ENCODE measurements around the gene TRPM2. TPM values are rescaled to one million over a fixed set of nuclear protein-coding genes. Genes with fewer than 3 reads are reported as not detected.

The TRPM2 gene
- total RNA-seq, 4 donors from 2014 or later: 2.9 to 7.0 (median 6.1) TPM

DNA sequence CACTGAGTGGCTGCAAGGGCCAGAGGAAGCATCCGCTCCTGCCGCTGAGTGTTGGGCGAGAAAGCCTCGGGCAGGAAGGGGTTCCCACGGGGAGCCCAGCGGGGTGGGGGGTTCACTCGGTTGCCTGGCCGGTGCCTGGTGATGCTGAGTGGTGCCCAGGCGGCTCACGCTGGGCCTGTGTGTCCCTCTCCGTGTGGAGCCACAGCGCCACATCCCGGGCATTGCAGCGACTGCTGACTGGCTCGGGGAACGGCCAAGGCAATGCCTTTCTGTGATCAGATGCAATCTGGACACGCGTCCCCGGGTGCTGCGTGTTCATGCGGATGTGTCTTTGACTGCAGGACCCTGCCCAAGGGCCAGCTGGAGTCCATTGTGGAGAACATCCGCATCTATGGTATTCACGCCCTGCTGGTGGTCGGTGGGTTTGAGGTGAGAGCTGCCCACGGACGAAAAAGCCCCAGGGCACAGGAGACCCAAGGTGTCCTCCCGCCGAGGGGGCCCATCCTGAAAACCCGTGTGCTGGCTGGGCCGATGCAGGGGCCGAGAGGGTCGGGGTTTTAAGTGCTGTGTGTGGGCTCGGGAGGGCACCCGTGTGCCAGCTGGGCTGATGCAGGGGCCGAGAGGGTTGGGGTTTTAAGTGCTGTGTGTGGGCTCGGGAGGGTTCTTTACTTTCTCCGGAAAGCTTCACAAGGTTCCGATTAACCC, 30.6 kb upstream of the TRPM2 start:
- TF ChIP-seq, protein P1, sequence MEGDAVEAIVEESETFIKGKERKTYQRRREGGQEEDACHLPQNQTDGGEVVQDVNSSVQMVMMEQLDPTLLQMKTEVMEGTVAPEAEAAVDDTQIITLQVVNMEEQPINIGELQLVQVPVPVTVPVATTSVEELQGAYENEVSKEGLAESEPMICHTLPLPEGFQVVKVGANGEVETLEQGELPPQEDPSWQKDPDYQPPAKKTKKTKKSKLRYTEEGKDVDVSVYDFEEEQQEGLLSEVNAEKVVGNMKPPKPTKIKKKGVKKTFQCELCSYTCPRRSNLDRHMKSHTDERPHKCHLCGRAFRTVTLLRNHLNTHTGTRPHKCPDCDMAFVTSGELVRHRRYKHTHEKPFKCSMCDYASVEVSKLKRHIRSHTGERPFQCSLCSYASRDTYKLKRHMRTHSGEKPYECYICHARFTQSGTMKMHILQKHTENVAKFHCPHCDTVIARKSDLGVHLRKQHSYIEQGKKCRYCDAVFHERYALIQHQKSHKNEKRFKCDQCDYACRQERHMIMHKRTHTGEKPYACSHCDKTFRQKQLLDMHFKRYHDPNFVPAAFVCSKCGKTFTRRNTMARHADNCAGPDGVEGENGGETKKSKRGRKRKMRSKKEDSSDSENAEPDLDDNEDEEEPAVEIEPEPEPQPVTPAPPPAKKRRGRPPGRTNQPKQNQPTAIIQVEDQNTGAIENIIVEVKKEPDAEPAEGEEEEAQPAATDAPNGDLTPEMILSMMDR (IDR thresholded peaks at IDR 0.05; ENCODE audit: low read depth): no peak

DNA sequence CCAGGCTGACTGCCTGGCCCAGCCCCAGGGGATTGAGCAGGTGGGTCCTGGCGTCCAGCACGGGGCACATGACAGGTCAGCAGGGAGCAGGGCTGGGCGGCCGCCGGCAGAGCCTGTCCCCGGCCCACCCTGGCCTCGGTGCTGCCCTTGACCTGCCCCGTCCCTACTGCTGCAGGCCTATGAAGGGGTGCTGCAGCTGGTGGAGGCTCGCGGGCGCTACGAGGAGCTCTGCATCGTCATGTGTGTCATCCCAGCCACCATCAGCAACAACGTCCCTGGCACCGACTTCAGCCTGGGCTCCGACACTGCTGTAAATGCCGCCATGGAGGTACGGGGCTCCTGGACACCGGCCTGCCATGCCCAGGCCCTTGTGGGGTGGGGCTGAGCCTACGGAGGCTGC, 29.8 kb upstream of the TRPM2 start:
- TF ChIP-seq, protein P1 (IDR thresholded peaks at IDR 0.05; ENCODE audit: low read depth): no peak

DNA sequence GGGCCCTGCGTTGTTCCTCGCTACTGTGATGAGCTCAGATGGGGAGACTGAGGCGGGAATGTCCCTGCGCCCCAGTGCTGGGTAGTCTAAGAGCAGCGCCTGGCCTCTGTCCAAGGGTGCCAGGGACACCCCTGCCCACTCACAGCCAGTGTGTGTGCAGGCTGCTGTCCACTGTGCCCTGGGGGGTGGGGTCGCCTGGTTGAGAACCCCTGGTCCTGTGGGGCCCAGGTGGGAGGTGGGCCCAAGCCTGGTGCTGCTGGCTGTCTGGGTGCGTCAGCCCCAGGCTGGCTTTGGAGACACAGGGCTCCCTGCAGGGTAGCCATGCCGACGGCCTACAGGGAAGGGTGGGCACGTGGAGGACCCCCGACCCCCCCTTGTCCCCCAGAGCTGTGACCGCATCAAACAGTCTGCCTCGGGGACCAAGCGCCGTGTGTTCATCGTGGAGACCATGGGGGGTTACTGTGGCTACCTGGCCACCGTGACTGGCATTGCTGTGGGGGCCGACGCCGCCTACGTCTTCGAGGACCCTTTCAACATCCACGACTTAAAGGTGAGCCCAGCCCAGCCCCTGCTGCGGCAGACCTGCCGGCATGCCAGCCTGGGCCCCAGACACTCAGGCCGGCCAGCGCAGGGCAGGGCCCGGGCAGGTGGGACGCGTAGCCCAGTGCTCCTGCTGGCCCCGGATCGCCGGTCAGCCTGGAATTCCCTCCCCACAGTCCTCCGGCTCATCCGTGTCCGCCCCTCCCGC, 29.1 kb upstream of the TRPM2 start:
- TF ChIP-seq, protein P1 (IDR thresholded peaks at IDR 0.05; ENCODE audit: low read depth): no peak

DNA sequence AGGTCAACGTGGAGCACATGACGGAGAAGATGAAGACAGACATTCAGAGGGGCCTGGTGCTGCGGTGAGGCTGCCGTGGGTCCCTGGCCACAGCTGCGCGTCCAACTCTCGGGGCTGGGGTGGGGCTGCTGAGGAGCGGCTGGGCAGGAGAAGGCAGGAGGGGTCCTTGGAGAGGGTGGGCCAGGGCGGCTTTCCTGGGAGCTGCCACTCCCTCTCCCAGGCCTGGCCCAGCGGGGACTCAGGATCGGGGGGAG, 28.6 kb upstream of the TRPM2 start:
- TF ChIP-seq, protein P1 (IDR thresholded peaks at IDR 0.05; ENCODE audit: low read depth): no peak

DNA sequence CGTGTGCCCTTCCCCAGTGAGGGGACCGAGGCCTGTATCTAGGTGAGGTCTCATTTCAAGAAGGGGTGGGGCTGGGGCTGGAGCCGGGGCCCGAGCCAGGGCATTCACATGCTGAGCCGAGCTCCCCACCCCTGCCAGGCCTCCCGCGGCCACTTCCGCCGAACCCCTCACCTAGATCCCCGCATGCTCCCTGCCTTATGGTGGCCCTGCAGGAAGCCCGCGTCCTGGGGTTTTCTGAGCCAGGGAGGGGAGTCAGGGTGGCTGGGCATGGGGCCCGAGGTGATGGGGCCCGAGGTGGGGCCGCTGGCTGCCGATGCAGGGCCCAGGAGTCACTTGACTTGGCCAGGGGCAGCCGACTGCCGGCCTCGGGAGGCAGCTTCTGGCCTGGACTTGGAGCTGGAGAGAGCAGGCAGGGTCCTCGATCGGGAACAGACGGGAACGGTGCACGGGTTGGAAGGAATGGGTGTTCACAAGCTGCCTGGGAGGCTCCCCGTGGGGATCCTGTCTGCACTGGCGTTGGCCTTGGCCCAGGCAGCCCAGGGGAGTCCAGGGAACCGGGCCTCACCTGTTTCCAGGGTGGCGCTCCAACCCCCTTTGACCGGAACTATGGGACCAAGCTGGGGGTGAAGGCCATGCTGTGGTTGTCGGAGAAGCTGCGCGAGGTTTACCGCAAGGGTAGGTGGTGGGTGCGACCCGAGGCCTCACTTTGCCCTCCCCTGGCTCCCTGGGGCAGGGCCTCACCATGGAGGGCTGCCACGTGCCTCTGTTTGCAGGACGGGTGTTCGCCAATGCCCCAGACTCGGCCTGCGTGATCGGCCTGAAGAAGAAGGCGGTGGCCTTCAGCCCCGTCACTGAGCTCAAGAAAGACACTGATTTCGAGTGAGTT, 27.8 kb upstream of the TRPM2 start:
- TF ChIP-seq, protein P1 (IDR thresholded peaks at IDR 0.05; ENCODE audit: low read depth): no peak

DNA sequence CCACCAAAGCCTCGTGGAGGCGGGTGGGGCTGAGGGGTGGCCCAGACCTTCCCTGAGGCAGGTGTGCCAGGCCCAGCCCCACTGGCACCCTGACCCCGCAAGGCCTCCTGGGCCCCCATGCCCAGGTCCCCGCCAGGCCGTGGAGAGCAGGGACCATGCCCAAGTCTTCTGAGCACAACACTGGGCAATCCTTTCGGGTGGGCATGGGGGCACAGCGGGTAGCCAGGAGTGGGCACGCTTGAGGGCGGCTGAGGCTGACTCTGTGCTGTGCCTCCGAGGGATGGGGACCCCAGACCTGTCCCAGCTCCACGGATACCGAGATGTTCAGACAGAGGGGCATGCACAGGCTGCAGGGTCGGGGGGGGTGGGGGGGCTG, 27.2 kb upstream of the TRPM2 start:
- TF ChIP-seq, protein P1 (IDR thresholded peaks at IDR 0.05; ENCODE audit: low read depth): no peak

Measured in subcutaneous adipose tissue (tissue), 4 donors.